Breast epithelium (tissue), 4 donors: ENCODE results near the gene P2RX5. TPM values are rescaled to one million over a fixed set of nuclear protein-coding genes. Genes with fewer than 3 reads are reported as not detected.
A peak's percentile ranks its signal among the peaks of the same experiment; 100 is the strongest.
"Not testable (repeated sequence)": the region's sequence is repeated elsewhere in the genome, so short reads cannot be mapped to it uniquely, and the experiment has no call there.

Experiments
- DNase-seq, 2 donors: peaks; one replicate each; pipeline ENCODE4 v3.0.0-alpha.2; 2019; ENCODE audit warnings: low spot score in 2 of 2
- H3K27ac ChIP-seq, 2 donors: fragments of 200-600 bp; sonication (generic) in 1 of 2; one replicate each; pipeline ENCODE4 v1.5.1; 2016 to 2019; ENCODE audit warnings: mild to moderate bottlenecking in 1 of 2
- H3K27me3 ChIP-seq, 2 donors: fragments of 200-600 bp; sonication (generic) in 1 of 2; one replicate each; pipeline versions ENCODE4 v1.5.1 to v1.6.0; 2017 to 2019; ENCODE audit warnings: control low read depth in 1 of 2, mild to moderate bottlenecking in 1 of 2
- H3K36me3 ChIP-seq: fragments of 200-600 bp; one replicate; pipeline ENCODE4 v1.5.1; 2019
- H3K4me1 ChIP-seq, 2 donors: fragments of 200-600 bp; sonication (generic); one replicate each; pipeline ENCODE4 v1.5.1; 2016 to 2019; ENCODE audit warnings: control low read depth in 1 of 2
- H3K4me3 ChIP-seq, 3 donors: fragments of 200-600 bp; sonication (generic); 1 replicate in 2 of 3; 2 replicates in 1 of 3; pipeline ENCODE4 v1.5.1; 2016 to 2019; ENCODE audit warnings: mild to moderate bottlenecking in 3 of 3, moderate library complexity in 2 of 3
- H3K9me3 ChIP-seq, 2 donors: fragments of 200-600 bp; sonication (generic) in 1 of 2; one replicate each; pipeline ENCODE4 v1.5.1; 2016 to 2019; ENCODE audit warnings: control low read depth in 1 of 2
- CTCF ChIP-seq, 3 donors: fragments of 450-650 bp; IDR thresholded peaks; one replicate each; pipeline ENCODE4 v1.5.1; 2016 to 2017; ENCODE audit warnings: antibody characterized with exemption in 3 of 3, mild to moderate bottlenecking in 3 of 3, moderate library complexity in 3 of 3
- POLR2A ChIP-seq: fragments of 450-650 bp; IDR thresholded peaks from one replicate; pipeline ENCODE4 v1.6.1; 2016; ENCODE audit warnings: antibody characterized with exemption, mild to moderate bottlenecking, moderate library complexity
- POLR2AphosphoS5 ChIP-seq, 3 donors: sonication (generic); formaldehyde crosslinking; IDR thresholded peaks; one replicate each; pipeline ENCODE4 v1.6.1; 2017; ENCODE audit warnings: antibody characterized with exemption in 3 of 3
- intact Hi-C: fragments of 100-400 bp; cut with DNase I; formaldehyde crosslinking; loops from one replicate; pipeline ENCODE4 v1.15.1; 2023; ENCODE audit warnings: low total_unique reads
- total RNA-seq, 3 donors: library from RNA; depleted of rRNA; stranded (reverse); fragments of >200 nt; gene quantifications; one replicate each; pipeline ENCODE4 v1.1.0, GENCODE V29; 2016

Gene P2RX5
- total RNA-seq, 3 donors from 2014 or later = 0.29 to 2.0 (median 0.32) TPM

- intact Hi-C loops = no loop called here
- no peaks in the 10 kb centered on the region for H3K27me3 ChIP-seq
- H3K4me3 ChIP-seq = no peak overlapping the region
- H3K36me3 ChIP-seq = no peaks in the 10 kb centered on the region
- TF ChIP-seq CTCF (IDR thresholded peaks at IDR 0.05) = no peak
- TF ChIP-seq POLR2A = no peak
- no peak for TF ChIP-seq POLR2AphosphoS5 (IDR thresholded peaks at IDR 0.05)
- no peaks in the 10 kb centered on the region for H3K9me3 ChIP-seq
- H3K4me1 ChIP-seq = no peaks in the 10 kb centered on the region
- no peak overlapping the region for H3K27ac ChIP-seq
- DNase-seq = no peak
Measured at GRCh38 chr17:3739422-3740124, 43.6 kb upstream of the P2RX5 start.

GRCh38 chr17:3738562-3739295 is 42.8 kb upstream of the P2RX5 start:
- intact Hi-C loops = no loop called here
- no peaks in the 10 kb centered on the region for H3K9me3 ChIP-seq
- no peak for TF ChIP-seq POLR2AphosphoS5 (IDR thresholded peaks at IDR 0.05)
- TF ChIP-seq POLR2A = no peak
- no peak for TF ChIP-seq CTCF (IDR thresholded peaks at IDR 0.05)
- H3K4me3 ChIP-seq = peak overlapping the region in 2 of 3 donors; percentile 36 to 46
- no peaks in the 10 kb centered on the region for H3K36me3 ChIP-seq
- peak overlapping the region in 1 of 2 donors; percentile 1 for H3K27ac ChIP-seq
- H3K4me1 ChIP-seq = no peaks in the 10 kb centered on the region
- H3K27me3 ChIP-seq = no peaks in the 10 kb centered on the region
- peak in 1 of 2 donors; percentile 38 for DNase-seq

GRCh38 chr17:3735515-3735914 is 39.6 kb upstream of the P2RX5 start:
- intact Hi-C loops = no loop called here
- H3K9me3 ChIP-seq = no peaks in the 10 kb centered on the region
- no peak for TF ChIP-seq POLR2AphosphoS5 (IDR thresholded peaks at IDR 0.05)
- TF ChIP-seq CTCF (IDR thresholded peaks at IDR 0.05) = no peak
- TF ChIP-seq POLR2A = no peak

GRCh38 chr17:3734911-3735276 is 38.9 kb upstream of the P2RX5 start:
- H3K4me1 ChIP-seq, H3K4me3 ChIP-seq, H3K36me3 ChIP-seq, H3K27me3 ChIP-seq, intact Hi-C loops, H3K9me3 ChIP-seq, H3K27ac ChIP-seq, DNase-seq: not testable (repeated sequence)

More at GRCh38 chr17:3735515-3735914, 39.6 kb upstream of the P2RX5 start:
- H3K4me1 ChIP-seq = no peaks in the 10 kb centered on the region
- DNase-seq = no peak
- no peak overlapping the region for H3K27ac ChIP-seq
- no peaks in the 10 kb centered on the region for H3K27me3 ChIP-seq
- H3K4me3 ChIP-seq = no peak overlapping the region
- no peaks in the 10 kb centered on the region for H3K36me3 ChIP-seq

GRCh38 chr17:3732210-3732621 is 36.3 kb upstream of the P2RX5 start:
- Histone ChIP-seq H3K27me3 (no peaks in the 10 kb centered on the region), H3K4me3 (no peak overlapping the region), H3K27ac (no peak overlapping the region), H3K4me1 (no peaks in the 10 kb centered on the region), H3K9me3 (no peaks in the 10 kb centered on the region), H3K36me3 (no peaks in the 10 kb centered on the region)
- intact Hi-C loops = no loop called here
- DNase-seq = no peak
- no peak for TF ChIP-seq POLR2A
- no peak for TF ChIP-seq CTCF (IDR thresholded peaks at IDR 0.05)
- TF ChIP-seq POLR2AphosphoS5 (IDR thresholded peaks at IDR 0.05) = no peak
